Fibroblast of lung (primary cell): ENCODE data around the gene YWHAH. TPM values are rescaled to one million over a fixed set of nuclear protein-coding genes. Genes with fewer than 3 reads are reported as not detected.
A peak's percentile ranks its signal among the peaks of the same experiment; 100 is the strongest.

Experiments used
- DNase-seq, 2 donors: peaks; one replicate each; pipeline versions ENCODE4 v3.0.0 to v3.0.0-alpha.2; 2010; ENCODE audit warnings: low read depth in 2 of 2
- H2AFZ ChIP-seq: 2 replicates; pipeline ENCODE4 v1.5.1; 2012; ENCODE audit warnings: low read length, control low read depth, inconsistent platforms
- H3K27ac ChIP-seq: 2 replicates; pipeline ENCODE4 v1.5.1; 2011; ENCODE audit warnings: low read length, control low read depth; ENCODE audit not compliant: insufficient read depth
- H3K27me3 ChIP-seq: 2 replicates; pipeline ENCODE4 v1.5.1; 2011; ENCODE audit warnings: mild to moderate bottlenecking, low read length; ENCODE audit not compliant: control insufficient read depth, insufficient read depth
- H3K36me3 ChIP-seq: 2 replicates; pipeline ENCODE4 v1.5.1; 2011; ENCODE audit warnings: low read length; ENCODE audit not compliant: control insufficient read depth, insufficient read depth
- H3K4me1 ChIP-seq: 2 replicates; pipeline ENCODE4 v1.5.1; 2011; ENCODE audit warnings: low read length; ENCODE audit not compliant: control insufficient read depth, insufficient read depth; ENCODE audit errors: extremely low read depth
- H3K4me2 ChIP-seq: 2 replicates; pipeline ENCODE4 v1.5.1; 2011; ENCODE audit warnings: low read length, control low read depth; ENCODE audit not compliant: insufficient read depth; ENCODE audit errors: extremely low read depth
- H3K4me3 ChIP-seq, 4 experiments: fragments of 200-600 bp in 1 of 4; sonication (generic) in 1 of 4; replicated peaks in 1 of 4; 2 replicates each; pipeline ENCODE4 v1.5.1; 2011 to 2016; ENCODE audit warnings: low read length in 4 of 4, low read depth in 3 of 4, mild to moderate bottlenecking in 3 of 4, control low read depth in 2 of 4, inconsistent platforms in 1 of 4, mixed read lengths in 1 of 4; ENCODE audit not compliant: insufficient read depth in 1 of 4; ENCODE audit errors: control extremely low read depth in 1 of 4
- H3K79me2 ChIP-seq: 2 replicates; pipeline ENCODE4 v1.5.1; 2012; ENCODE audit warnings: mild to moderate bottlenecking, low read length, inconsistent platforms; ENCODE audit not compliant: control insufficient read depth, insufficient read depth
- H3K9ac ChIP-seq: 2 replicates; pipeline ENCODE4 v1.5.1; 2011; ENCODE audit warnings: mild to moderate bottlenecking, low read length, control low read depth; ENCODE audit not compliant: insufficient read depth
- H3K9me3 ChIP-seq: 2 replicates; pipeline ENCODE4 v1.5.1; 2012; ENCODE audit warnings: low read depth, low read length; ENCODE audit not compliant: control insufficient read depth, insufficient read depth
- H4K20me1 ChIP-seq: 2 replicates; pipeline ENCODE4 v1.5.1; 2011; ENCODE audit warnings: low read length; ENCODE audit not compliant: control insufficient read depth, insufficient read depth; ENCODE audit errors: extremely low read depth
- CTCF ChIP-seq, 2 donors: IDR thresholded peaks in 1 of 2; conservative IDR thresholded peaks in 1 of 2; 1 replicate in 1 of 2; 2 replicates in 1 of 2; pipeline ENCODE4 v1.5.1; 2011 to 2012; ENCODE audit warnings: low read length in 2 of 2, control low read depth in 1 of 2, inconsistent platforms in 1 of 2, low read depth in 1 of 2, mild to moderate bottlenecking in 1 of 2
- EZH2 ChIP-seq: IDR thresholded peaks from 2 replicates; pipeline ENCODE4 v1.5.1; 2012; ENCODE audit warnings: low read length, control low read depth, mild to moderate bottlenecking; ENCODE audit errors: missing control alignments
- polyA plus RNA-seq, 2 donors: library from polyadenylated mRNA; depleted of rRNA in 1 of 2; stranded (reverse) in 1 of 2; unstranded in 1 of 2; fragments of >200 nt; gene quantifications; 2 replicates each; pipeline ENCODE4 v1.2.1, GENCODE V29; 2011 to 2012; ENCODE audit warnings: missing spikeins in 1 of 2
- total RNA-seq: library from RNA; depleted of rRNA; stranded (reverse); fragments of >200 nt; gene quantifications from 2 replicates; pipeline ENCODE4 v1.2.1, GENCODE V29; 2014

The YWHAH gene
- total and polyA plus RNA-seq, 2 donors (not counting 1 experiment from before 2014, with no cell fraction given) = 77.5 to 250 TPM

GRCh38 chr22:31962387-31963125, 18.2 kb downstream of the YWHAH start:
- no peaks in the 10 kb centered on the region for H3K9me3 ChIP-seq
- H3K4me1 ChIP-seq = no peaks in the 10 kb centered on the region
- H4K20me1 ChIP-seq = no peaks in the 10 kb centered on the region
- H3K79me2 ChIP-seq = no peaks in the 10 kb centered on the region
- no peak overlapping the region for H3K4me2 ChIP-seq
- H3K36me3 ChIP-seq = no peaks in the 10 kb centered on the region
- no peaks in the 10 kb centered on the region for H3K27me3 ChIP-seq
- no peak overlapping the region for H3K27ac ChIP-seq
- no peak for DNase-seq
- H3K9ac ChIP-seq = no peak overlapping the region
- H3K4me3 ChIP-seq = no peak overlapping the region
- no peak overlapping the region for H2AFZ ChIP-seq
- no peak for TF ChIP-seq EZH2
- no peak for TF ChIP-seq CTCF (conservative IDR thresholded peaks at IDR 0.05 in 1 of 2, IDR thresholded peaks at IDR 0.05 in 1 of 2; ENCODE audit: low read depth in 1 of 2, low read length in 2 of 2)

- H3K9me3 ChIP-seq = no peaks in the 10 kb centered on the region
- TF ChIP-seq CTCF (conservative IDR thresholded peaks at IDR 0.05 in 1 of 2, IDR thresholded peaks at IDR 0.05 in 1 of 2; ENCODE audit: low read depth in 1 of 2, low read length in 2 of 2) = no peak
- no peak for TF ChIP-seq EZH2
Observed at GRCh38 chr22:31968022-31968421, 23.7 kb downstream of the YWHAH start.

GRCh38 chr22:31969789-31970489, 25.6 kb downstream of the YWHAH start:
- Histone ChIP-seq H3K27me3 (no peaks in the 10 kb centered on the region), H2AFZ (no peak overlapping the region), H3K4me3 (peak overlapping the region in 3 of 4 experiments; percentile 12 to 56 (median 52)), H3K9me3 (no peaks in the 10 kb centered on the region), H3K4me1 (no peaks in the 10 kb centered on the region), H3K27ac (no peak overlapping the region), H3K36me3 (no peaks in the 10 kb centered on the region), H4K20me1 (no peaks in the 10 kb centered on the region), H3K9ac (no peak overlapping the region), H3K79me2 (no peaks in the 10 kb centered on the region), H3K4me2 (peak overlapping the region; percentile 70)
- DNase-seq = peak; percentile 62 to 68
- TF ChIP-seq CTCF (conservative IDR thresholded peaks at IDR 0.05 in 1 of 2, IDR thresholded peaks at IDR 0.05 in 1 of 2; ENCODE audit: low read depth in 1 of 2, low read length in 2 of 2) = peak; percentile 70 to 77
- TF ChIP-seq EZH2 = no peak

More at GRCh38 chr22:31968022-31968421, 23.7 kb downstream of the YWHAH start:
- no peaks in the 10 kb centered on the region for H3K27me3 ChIP-seq
- no peaks in the 10 kb centered on the region for H3K4me1 ChIP-seq
- no peaks in the 10 kb centered on the region for H3K79me2 ChIP-seq
- H3K36me3 ChIP-seq = no peaks in the 10 kb centered on the region
- no peak overlapping the region for H2AFZ ChIP-seq
- H3K27ac ChIP-seq = no peak overlapping the region
- H3K4me3 ChIP-seq = no peak overlapping the region
- H3K9ac ChIP-seq = no peak overlapping the region
- no peak for DNase-seq
- H4K20me1 ChIP-seq = no peaks in the 10 kb centered on the region
- no peak overlapping the region for H3K4me2 ChIP-seq
